SKM-1 treated with dmso at 0.1 percent for 144 hours (cell line): ENCODE results near the gene VWA2.

ENCODE experiments used
- DNase-seq: peaks from one replicate; lab custom pipeline; 2025; ENCODE audit not compliant: unreplicated experiment; lab: John Stamatoyannopoulos, UW

VWA2 gene

DNA sequence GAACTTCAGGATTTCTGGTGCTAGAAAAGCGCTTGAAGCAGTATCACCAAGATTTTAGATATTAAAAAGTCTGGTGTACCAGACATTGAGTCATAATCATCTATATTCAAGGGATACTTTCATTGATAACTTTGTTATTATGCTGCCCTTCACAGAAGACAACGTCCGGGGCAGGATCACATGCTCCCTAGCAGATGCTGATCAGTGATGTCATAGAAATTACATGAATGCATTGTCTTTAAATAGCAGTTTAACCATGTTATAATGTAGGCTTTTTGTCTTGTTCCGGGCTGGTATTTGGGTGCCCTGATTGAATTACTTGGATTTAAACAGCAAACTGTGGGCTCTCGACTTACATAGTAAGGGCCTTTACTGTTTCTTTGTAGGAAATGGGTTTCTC is 54.0 kb downstream of the VWA2 start:
- DNase-seq, result no peak

- no peak for DNase-seq
Observed at GRCh38 chr10:114294549-114294948, 55.5 kb downstream of the VWA2 start.

GRCh38 chr10:114295393-114295792 is 56.3 kb downstream of the VWA2 start:
- no peak for DNase-seq

- DNase-seq, result no peak
Observed at GRCh38 chr10:114297136-114297705, 58.2 kb downstream of the VWA2 start.

GRCh38 chr10:114300036-114300645 is 61.1 kb downstream of the VWA2 start:
- DNase-seq, result no peak

DNA sequence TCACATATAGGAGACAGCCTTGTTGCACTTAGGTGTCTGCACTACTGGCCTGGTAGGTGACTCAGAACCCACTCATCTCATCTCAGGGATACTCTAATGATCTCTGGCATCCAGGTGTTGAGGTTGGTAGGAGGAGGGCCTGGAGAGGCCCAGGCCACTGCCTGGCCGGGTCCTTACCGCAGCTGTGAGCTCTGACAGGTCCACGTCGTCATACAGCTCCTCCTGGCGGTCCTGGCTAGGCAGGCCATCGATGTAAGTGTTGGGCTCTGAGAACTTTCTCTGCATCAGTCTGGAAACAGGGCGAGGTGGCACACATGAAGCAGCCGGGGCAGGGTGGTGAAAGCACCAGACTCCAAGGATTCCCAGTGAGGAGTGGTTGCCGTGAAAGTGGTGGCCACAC is 62.1 kb downstream of the VWA2 start:
- no peak for DNase-seq

DNA sequence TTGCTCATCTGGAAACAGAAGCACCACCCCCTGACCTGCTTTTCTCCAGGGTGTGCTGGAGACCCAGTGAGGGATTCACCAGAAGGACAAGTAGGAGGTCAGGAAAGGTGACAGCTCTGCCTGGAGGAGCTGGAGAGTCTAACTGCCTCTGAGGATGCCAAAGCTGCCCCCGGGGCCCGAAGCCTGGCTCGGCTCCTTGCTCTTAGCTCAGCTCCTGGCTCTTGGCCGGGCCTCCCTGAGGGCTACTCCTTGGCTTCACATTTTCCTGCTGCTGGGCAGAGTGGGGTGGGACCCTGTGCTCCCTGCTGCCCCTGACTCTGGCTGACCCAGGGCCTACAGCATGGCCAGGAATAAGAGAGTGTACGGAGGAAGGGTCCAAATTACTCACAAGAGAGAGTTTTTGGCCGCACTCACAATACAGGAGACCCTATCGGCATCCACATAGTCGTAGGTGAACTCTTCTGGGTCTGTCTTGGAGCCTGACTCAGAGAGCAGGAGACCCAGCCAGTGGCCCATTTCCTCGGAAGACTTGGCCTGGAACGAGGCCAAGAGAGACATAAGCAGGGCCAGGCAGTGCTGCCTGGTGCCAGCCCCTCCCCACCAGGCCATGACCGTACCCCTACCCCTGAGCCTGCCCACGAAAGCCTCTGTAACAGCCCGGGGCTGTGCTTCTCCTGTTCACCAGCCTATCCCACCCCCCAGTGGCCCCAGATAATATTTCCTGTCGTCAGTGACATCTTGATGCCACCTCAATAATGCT is 63.1 kb downstream of the VWA2 start:
- no peak for DNase-seq

- DNase-seq, result no peak
Observed at GRCh38 chr10:114303556-114303955, 64.5 kb downstream of the VWA2 start.

DNA sequence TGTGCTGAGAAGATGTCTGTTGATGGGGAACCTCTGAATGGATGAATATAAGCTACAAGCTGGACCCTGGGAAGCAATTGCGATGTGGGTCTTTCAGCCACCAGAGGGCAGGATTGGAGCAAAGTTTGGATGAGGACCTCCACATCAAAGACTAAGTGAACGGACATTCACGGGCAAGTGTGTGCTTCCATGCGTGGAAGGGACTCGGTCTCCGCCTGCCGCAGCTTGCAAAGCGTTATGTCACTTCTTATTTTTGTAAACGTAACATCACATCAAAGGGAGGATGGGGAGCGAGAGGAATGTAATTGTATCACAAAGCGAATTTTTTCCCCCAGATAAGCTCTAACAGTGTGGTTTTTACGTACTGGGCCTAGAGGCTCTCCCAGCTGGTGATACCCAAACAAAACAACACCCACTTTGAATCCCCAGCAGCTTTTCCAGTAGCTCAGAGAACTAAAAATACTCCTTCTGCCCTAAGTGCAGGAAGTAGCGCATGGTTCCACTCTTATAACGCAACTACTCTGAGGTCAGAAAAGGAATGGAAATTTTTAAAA is 65.0 kb downstream of the VWA2 start:
- DNase-seq, result peak; percentile 77

DNA sequence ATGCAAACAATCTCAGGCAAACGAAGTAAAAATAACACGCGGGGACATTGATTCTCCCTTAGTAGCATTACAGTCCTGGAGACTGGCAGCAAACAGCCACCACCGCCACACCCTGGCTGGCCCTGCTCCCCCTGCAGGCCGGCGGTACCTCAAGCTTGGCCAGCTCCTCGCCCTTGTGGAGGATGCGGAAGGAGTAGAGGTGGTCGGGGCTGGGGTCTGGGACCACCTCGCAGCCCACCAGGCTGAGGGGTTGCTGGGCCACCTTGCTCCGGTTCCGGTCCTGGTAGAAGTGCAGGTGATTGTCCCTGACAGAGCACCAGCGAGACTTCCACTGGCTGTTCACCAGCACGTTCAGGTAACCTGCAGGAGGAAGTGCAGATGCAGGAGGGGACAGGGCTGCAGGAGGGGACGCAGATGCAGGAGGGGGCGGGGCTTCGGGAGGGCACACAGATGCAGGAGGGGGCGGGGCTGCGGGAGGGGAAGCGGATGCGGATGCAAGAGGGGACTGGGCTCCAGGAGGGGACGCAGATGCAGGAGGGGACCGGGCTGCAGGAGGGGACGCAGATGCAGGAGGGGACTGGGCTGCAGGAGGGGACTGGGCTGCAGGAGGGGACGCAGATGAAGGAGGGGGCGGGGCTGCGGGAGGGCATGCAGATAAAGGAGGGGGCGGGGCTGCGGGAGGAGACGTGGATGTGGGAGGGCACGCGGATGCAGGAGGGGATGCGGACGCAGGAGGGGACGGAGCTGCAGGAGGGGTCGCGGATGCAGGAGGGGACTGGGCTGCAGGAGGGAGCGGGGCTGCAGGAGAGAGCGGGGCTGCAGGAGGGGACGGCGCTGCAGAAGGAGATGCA is 65.7 kb downstream of the VWA2 start:
- DNase-seq, result peak; percentile 34

DNA sequence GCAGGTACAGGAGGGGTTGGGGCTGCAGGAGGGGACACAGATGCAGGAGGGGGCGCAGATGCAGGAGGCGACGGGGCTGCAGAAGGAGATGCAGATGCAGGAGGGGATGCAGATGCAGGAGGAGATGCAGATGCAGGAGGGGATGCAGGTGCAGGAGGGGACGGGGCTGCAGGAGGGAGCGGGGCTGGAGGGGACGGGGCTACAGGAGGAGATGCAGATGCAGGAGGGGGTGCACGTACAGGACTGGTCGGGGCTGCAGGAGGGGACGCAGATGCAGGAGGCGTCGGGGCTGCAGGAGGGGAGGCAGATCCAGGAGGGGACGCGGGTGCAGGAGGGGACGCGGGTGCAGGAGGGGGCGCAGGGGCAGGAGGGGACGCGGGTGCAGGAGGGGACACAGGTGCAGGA is 66.5 kb downstream of the VWA2 start:
- no peak for DNase-seq

DNA sequence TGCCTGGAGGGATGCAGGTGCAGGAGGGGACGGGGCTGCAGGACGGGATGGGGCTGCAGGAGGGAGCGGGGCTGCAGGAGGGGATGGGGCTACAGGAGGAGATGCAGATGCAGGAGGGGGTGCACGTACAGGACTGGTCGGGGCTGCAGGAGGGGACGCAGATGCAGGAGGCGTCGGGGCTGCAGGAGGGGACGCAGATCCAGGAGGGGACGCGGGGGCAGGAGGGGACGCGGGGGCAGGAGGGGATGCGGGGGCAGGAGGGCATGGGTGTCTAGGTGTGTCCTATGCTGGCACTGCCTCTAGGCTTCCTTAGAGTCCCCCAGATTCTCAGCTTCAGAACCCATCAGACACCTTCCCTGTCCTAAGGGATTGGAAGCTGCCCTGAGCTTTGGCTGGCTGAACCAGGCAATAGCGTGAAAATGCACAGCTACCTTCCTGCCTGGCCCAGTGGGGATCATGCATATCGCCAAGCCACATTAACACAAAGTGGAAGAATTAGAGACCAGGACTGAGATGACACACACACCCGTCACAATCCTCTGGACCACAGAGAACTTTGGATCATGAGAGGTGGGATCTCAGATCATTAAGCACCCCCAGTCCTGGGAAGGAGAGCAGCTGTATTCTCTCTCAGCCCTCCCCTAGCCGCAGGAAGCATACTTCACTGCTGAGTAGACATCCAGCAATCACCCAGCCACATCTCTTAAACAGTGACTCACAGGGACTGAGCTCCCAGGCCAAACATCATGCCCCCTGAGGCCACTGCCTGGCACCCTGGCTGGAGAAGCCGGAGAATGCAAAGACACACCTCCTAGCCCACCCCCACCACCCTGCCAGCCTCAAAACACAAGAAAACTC is 67.3 kb downstream of the VWA2 start:
- no peak for DNase-seq

DNA sequence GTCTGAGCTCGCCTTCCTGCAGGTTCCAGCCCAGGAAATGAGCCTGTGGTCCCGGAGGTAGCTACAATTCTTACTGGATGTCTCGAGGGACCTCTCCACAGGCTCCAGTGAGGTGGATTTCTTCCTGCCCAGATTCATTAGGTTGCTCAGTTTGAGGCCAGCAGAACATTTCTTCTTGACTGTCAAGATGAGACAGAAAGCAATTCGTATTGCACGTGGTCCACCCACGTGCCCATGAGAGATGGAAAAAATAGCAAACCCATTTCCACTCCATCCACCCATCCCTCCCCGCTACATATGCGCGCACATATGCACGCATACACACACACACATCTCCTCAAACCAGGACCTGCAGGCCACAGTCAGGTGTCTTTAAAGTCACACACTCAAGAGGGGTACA is 68.7 kb downstream of the VWA2 start:
- DNase-seq, result no peak

GRCh38 chr10:114308531-114309363 is 69.7 kb downstream of the VWA2 start:
- no peak for DNase-seq

GRCh38 chr10:114309364-114309651 is 70.3 kb downstream of the VWA2 start:
- no peak for DNase-seq

- DNase-seq, result no peak
Observed at GRCh38 chr10:114310346-114310745, 71.3 kb downstream of the VWA2 start.

DNA sequence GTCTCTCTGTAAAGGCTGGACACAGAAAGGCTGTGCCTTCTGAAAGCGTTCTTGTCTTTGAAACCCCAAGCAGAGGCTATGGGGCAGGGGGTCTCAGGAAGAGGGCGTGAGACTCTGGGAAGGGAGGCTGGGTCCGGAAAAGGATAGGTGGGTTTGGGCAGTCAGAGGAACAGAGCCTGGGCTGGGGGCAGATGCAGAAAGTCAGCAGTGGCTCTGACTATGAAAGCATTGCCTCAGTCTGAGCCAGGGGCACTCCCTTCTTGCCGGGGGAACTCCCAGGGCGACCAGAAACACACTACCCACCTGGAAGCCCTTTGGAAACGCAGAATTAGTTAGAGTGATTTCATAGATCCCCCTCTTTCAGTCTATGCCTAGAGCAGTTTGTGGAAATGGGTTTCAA is 72.0 kb downstream of the VWA2 start:
- DNase-seq, result no peak

DNA sequence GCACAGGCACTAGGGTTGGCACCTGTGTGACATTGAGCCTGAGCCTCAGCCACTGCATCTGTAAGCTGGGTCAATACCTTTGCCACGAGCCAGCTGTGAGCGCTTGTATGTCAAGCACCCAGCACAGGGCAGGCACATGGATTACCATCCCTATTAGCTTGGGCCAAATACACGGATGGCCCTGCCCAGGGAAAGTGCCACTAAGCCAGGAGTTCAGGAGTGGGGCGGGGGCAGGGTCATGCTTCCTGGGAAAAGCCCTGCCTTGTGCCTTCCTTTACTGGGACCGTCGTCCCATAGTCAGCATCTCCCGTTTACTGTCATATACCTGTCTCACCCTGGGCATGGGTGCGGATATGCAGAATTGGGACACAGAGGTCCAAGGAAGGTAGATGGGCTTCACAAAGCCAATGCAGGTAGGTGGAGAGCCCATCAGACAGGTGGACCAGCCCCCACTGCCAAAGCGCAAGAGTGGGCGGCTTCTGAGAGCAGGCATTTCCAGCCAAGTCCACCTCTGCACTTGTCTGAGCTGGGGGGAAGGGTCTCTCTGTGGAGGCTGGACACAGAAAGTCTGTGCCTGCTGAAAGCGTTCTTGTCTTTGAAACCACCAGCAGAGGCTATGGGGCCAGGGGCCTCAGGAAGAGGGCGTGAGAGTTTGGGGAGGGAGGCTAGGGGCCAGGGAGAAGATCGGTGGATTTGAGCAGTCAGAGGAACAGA is 72.6 kb downstream of the VWA2 start:
- DNase-seq, result no peak

GRCh38 chr10:114313139-114313538 is 74.1 kb downstream of the VWA2 start:
- no peak for DNase-seq
